ENCODE data around the gene PALM.

DNA sequence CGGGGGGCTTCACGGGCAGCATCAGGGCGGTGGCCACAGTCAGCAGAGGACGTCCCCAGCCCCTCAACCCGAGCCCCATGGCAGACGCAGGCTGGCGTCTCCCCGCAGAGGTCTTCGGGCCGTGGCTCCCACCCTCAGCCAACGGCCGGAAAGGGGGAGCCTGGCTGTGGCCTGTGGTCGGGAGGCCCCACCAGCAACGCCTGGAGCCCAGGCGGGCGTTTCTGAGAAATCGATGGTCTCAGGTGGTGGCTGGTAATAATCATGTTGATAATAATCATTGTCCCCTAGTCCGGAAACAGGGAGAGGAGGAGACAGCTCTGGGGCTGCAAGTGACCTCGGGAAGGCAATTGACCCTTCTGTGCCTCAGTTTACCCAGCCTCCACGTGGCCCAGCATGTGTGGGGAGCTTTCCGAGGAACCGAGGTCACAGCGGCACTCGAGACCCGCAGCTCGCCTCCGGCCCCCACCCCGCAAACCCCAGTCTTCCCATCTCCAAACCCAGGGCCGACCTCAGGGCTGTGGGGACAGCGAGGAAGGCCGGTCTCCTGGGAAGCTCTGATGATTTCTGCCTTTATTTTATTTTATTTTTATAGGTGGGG is 13.3 kb upstream of the PALM start, which contains the start of gene PRSS57:
- no peak for TF ChIP-seq CEBPB (IDR thresholded peaks at IDR 0.05)
- TF ChIP-seq ZBTB7A (IDR thresholded peaks at IDR 0.05; ENCODE audit: low read depth) = no peak
- TF ChIP-seq NFIC (IDR thresholded peaks at IDR 0.05) = no peak
- TF ChIP-seq, protein P1, sequence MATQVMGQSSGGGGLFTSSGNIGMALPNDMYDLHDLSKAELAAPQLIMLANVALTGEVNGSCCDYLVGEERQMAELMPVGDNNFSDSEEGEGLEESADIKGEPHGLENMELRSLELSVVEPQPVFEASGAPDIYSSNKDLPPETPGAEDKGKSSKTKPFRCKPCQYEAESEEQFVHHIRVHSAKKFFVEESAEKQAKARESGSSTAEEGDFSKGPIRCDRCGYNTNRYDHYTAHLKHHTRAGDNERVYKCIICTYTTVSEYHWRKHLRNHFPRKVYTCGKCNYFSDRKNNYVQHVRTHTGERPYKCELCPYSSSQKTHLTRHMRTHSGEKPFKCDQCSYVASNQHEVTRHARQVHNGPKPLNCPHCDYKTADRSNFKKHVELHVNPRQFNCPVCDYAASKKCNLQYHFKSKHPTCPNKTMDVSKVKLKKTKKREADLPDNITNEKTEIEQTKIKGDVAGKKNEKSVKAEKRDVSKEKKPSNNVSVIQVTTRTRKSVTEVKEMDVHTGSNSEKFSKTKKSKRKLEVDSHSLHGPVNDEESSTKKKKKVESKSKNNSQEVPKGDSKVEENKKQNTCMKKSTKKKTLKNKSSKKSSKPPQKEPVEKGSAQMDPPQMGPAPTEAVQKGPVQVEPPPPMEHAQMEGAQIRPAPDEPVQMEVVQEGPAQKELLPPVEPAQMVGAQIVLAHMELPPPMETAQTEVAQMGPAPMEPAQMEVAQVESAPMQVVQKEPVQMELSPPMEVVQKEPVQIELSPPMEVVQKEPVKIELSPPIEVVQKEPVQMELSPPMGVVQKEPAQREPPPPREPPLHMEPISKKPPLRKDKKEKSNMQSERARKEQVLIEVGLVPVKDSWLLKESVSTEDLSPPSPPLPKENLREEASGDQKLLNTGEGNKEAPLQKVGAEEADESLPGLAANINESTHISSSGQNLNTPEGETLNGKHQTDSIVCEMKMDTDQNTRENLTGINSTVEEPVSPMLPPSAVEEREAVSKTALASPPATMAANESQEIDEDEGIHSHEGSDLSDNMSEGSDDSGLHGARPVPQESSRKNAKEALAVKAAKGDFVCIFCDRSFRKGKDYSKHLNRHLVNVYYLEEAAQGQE (IDR thresholded peaks at IDR 0.05; ENCODE audit: low read depth) = no peak
- no peak for TF ChIP-seq EP300 (IDR thresholded peaks at IDR 0.05; ENCODE audit: borderline replicate concordance)
- no peak for TF ChIP-seq RAD21 (IDR thresholded peaks at IDR 0.05; ENCODE audit: low read depth)
- no peak for TF ChIP-seq TAF1 (IDR thresholded peaks at IDR 0.05; ENCODE audit: low read depth)
- no peak for TF ChIP-seq FOXM1 (IDR thresholded peaks at IDR 0.05; ENCODE audit: borderline replicate concordance, low read depth)
- no peak for TF ChIP-seq YY1 (IDR thresholded peaks at IDR 0.05; ENCODE audit: low read depth)
- TF ChIP-seq, protein P2, sequence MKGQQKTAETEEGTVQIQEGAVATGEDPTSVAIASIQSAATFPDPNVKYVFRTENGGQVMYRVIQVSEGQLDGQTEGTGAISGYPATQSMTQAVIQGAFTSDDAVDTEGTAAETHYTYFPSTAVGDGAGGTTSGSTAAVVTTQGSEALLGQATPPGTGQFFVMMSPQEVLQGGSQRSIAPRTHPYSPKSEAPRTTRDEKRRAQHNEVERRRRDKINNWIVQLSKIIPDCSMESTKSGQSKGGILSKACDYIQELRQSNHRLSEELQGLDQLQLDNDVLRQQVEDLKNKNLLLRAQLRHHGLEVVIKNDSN (IDR thresholded peaks at IDR 0.05) = no peak
- TF ChIP-seq, protein P3, sequence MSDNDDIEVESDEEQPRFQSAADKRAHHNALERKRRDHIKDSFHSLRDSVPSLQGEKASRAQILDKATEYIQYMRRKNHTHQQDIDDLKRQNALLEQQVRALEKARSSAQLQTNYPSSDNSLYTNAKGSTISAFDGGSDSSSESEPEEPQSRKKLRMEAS (IDR thresholded peaks at IDR 0.05) = no peak
- no peak for TF ChIP-seq CREB1 (IDR thresholded peaks at IDR 0.05; ENCODE audit: low read depth)
